ENCODE data around the gene RBFOX1.

The RBFOX1 gene

GRCh38 chr16:7372095-7372494, 39.5 kb downstream of the RBFOX1 start:
- no peaks in the 10 kb centered on the region for H3K36me3 ChIP-seq (ENCODE audit: control insufficient read depth, insufficient read depth, low read length)
- no peak overlapping the region for H3K27ac ChIP-seq (ENCODE audit: low read length)
- no peak for DNase-seq (ENCODE audit: low read depth, low spot score)
- H3K9me3 ChIP-seq (ENCODE audit: control insufficient read depth, insufficient read depth, low read length) = peaks cover 2% of the 10 kb centered on the region; the same call in 1 of the 2 replicates
- no CpG with 5 or more reads among the region's 4 CpGs for WGBS (ENCODE audit: insufficient coverage, insufficient read length)
- no peaks in the 10 kb centered on the region for H3K4me1 ChIP-seq (ENCODE audit: control insufficient read depth, insufficient read depth, low read length)
- no peak overlapping the region for H3K4me3 ChIP-seq (ENCODE audit: low read length)
- H3K27me3 ChIP-seq (ENCODE audit: control insufficient read depth, insufficient read depth, low read length) = no peaks in the 10 kb centered on the region

- DNase-seq (ENCODE audit: low read depth, low spot score) = no peak
- Histone ChIP-seq H3K27me3 (ENCODE audit: control insufficient read depth, insufficient read depth, low read length) (no peaks in the 10 kb centered on the region), H3K4me1 (ENCODE audit: control insufficient read depth, insufficient read depth, low read length) (no peaks in the 10 kb centered on the region), H3K36me3 (ENCODE audit: control insufficient read depth, insufficient read depth, low read length) (no peaks in the 10 kb centered on the region), H3K27ac (ENCODE audit: low read length) (no peak overlapping the region), H3K4me3 (ENCODE audit: low read length) (no peak overlapping the region), H3K9me3 (ENCODE audit: control insufficient read depth, insufficient read depth, low read length) (peaks cover 3% of the 10 kb centered on the region; the same call in 1 of the 2 replicates)
- WGBS (ENCODE audit: insufficient coverage, insufficient read length) = no CpG with 5 or more reads among the region's 5 CpGs
These were observed 41.1 kb downstream of the RBFOX1 start for GRCh38 chr16:7373776-7374175.

- peaks cover 1% of the 10 kb centered on the region; the same call in 1 of the 2 replicates for H3K9me3 ChIP-seq (ENCODE audit: control insufficient read depth, insufficient read depth, low read length)
- H3K27ac ChIP-seq (ENCODE audit: low read length) = no peak overlapping the region
- WGBS (ENCODE audit: insufficient coverage, insufficient read length) = no CpG with 5 or more reads among the region's 9 CpGs
These were observed 42.0 kb downstream of the RBFOX1 start for GRCh38 chr16:7374614-7375174.

GRCh38 chr16:7376227-7376626, 43.6 kb downstream of the RBFOX1 start:
- H3K27me3 ChIP-seq (ENCODE audit: control insufficient read depth, insufficient read depth, low read length) = no peaks in the 10 kb centered on the region
- no peaks in the 10 kb centered on the region for H3K4me1 ChIP-seq (ENCODE audit: control insufficient read depth, insufficient read depth, low read length)
- H3K27ac ChIP-seq (ENCODE audit: low read length) = no peak overlapping the region
- H3K9me3 ChIP-seq (ENCODE audit: control insufficient read depth, insufficient read depth, low read length) = peaks cover 1% of the 10 kb centered on the region; the same call in 1 of the 2 replicates
- DNase-seq (ENCODE audit: low read depth, low spot score) = no peak
- WGBS (ENCODE audit: insufficient coverage, insufficient read length) = no CpG with 5 or more reads among the region's 5 CpGs
- H3K36me3 ChIP-seq (ENCODE audit: control insufficient read depth, insufficient read depth, low read length) = no peaks in the 10 kb centered on the region
- no peak overlapping the region for H3K4me3 ChIP-seq (ENCODE audit: low read length)

More at GRCh38 chr16:7374614-7375174, 42.0 kb downstream of the RBFOX1 start:
- Histone ChIP-seq H3K4me1 (ENCODE audit: control insufficient read depth, insufficient read depth, low read length) (no peaks in the 10 kb centered on the region), H3K4me3 (ENCODE audit: low read length) (no peak overlapping the region), H3K36me3 (ENCODE audit: control insufficient read depth, insufficient read depth, low read length) (no peaks in the 10 kb centered on the region), H3K27me3 (ENCODE audit: control insufficient read depth, insufficient read depth, low read length) (no peaks in the 10 kb centered on the region)
- DNase-seq (ENCODE audit: low read depth, low spot score) = no peak

GRCh38 chr16:7377231-7377630, 44.6 kb downstream of the RBFOX1 start:
- H3K4me1 ChIP-seq (ENCODE audit: control insufficient read depth, insufficient read depth, low read length) = no peaks in the 10 kb centered on the region
- H3K27ac ChIP-seq (ENCODE audit: low read length) = no peak overlapping the region
- peaks cover 1% of the 10 kb centered on the region; the same call in 1 of the 2 replicates for H3K9me3 ChIP-seq (ENCODE audit: control insufficient read depth, insufficient read depth, low read length)
- WGBS (ENCODE audit: insufficient coverage, insufficient read length) = no CpG with 5 or more reads among the region's 5 CpGs
- no peaks in the 10 kb centered on the region for H3K36me3 ChIP-seq (ENCODE audit: control insufficient read depth, insufficient read depth, low read length)
- H3K27me3 ChIP-seq (ENCODE audit: control insufficient read depth, insufficient read depth, low read length) = no peaks in the 10 kb centered on the region
- no peak overlapping the region for H3K4me3 ChIP-seq (ENCODE audit: low read length)
- DNase-seq (ENCODE audit: low read depth, low spot score) = no peak

- Histone ChIP-seq H3K27me3 (ENCODE audit: control insufficient read depth, insufficient read depth, low read length) (no peaks in the 10 kb centered on the region), H3K4me3 (ENCODE audit: low read length) (no peak overlapping the region), H3K9me3 (ENCODE audit: control insufficient read depth, insufficient read depth, low read length) (peaks cover 1% of the 10 kb centered on the region; the same call in 1 of the 2 replicates), H3K36me3 (ENCODE audit: control insufficient read depth, insufficient read depth, low read length) (no peaks in the 10 kb centered on the region), H3K27ac (ENCODE audit: low read length) (no peak overlapping the region), H3K4me1 (ENCODE audit: control insufficient read depth, insufficient read depth, low read length) (no peaks in the 10 kb centered on the region)
- DNase-seq (ENCODE audit: low read depth, low spot score) = no peak
- WGBS (ENCODE audit: insufficient coverage, insufficient read length) = no CpG with 5 or more reads among the region's 16 CpGs
These were observed 45.5 kb downstream of the RBFOX1 start for GRCh38 chr16:7378024-7378695.

GRCh38 chr16:7380441-7380840, 47.8 kb downstream of the RBFOX1 start:
- peaks cover 1% of the 10 kb centered on the region; the same call in 1 of the 2 replicates for H3K9me3 ChIP-seq (ENCODE audit: control insufficient read depth, insufficient read depth, low read length)
- H3K27me3 ChIP-seq (ENCODE audit: control insufficient read depth, insufficient read depth, low read length) = no peaks in the 10 kb centered on the region
- no peaks in the 10 kb centered on the region for H3K4me1 ChIP-seq (ENCODE audit: control insufficient read depth, insufficient read depth, low read length)
- no peaks in the 10 kb centered on the region for H3K36me3 ChIP-seq (ENCODE audit: control insufficient read depth, insufficient read depth, low read length)
- H3K4me3 ChIP-seq (ENCODE audit: low read length) = no peak overlapping the region
- DNase-seq (ENCODE audit: low read depth, low spot score) = no peak
- no peak overlapping the region for H3K27ac ChIP-seq (ENCODE audit: low read length)
- no CpG with 5 or more reads among the region's 5 CpGs for WGBS (ENCODE audit: insufficient coverage, insufficient read length)

- no CpG with 5 or more reads among the region's 3 CpGs for whole genome bisulfite sequencing (ENCODE audit: insufficient coverage, insufficient read length)
These were observed 48.3 kb downstream of the RBFOX1 start for GRCh38 chr16:7380911-7381310.

GRCh38 chr16:7381671-7382070, 49.0 kb downstream of the RBFOX1 start:
- no peaks in the 10 kb centered on the region for H3K4me1 ChIP-seq (ENCODE audit: control insufficient read depth, insufficient read depth, low read length)
- DNase-seq (ENCODE audit: low read depth, low spot score) = no peak
- H3K27me3 ChIP-seq (ENCODE audit: control insufficient read depth, insufficient read depth, low read length) = no peaks in the 10 kb centered on the region
- H3K36me3 ChIP-seq (ENCODE audit: control insufficient read depth, insufficient read depth, low read length) = no peaks in the 10 kb centered on the region
- no CpG with 5 or more reads among the region's 6 CpGs for WGBS (ENCODE audit: insufficient coverage, insufficient read length)
- no peak overlapping the region for H3K4me3 ChIP-seq (ENCODE audit: low read length)
- H3K27ac ChIP-seq (ENCODE audit: low read length) = no peak overlapping the region
- peaks cover 1% of the 10 kb centered on the region; the same call in 1 of the 2 replicates for H3K9me3 ChIP-seq (ENCODE audit: control insufficient read depth, insufficient read depth, low read length)

More at GRCh38 chr16:7380911-7381310, 48.3 kb downstream of the RBFOX1 start:
- DNase-seq (ENCODE audit: low read depth, low spot score) = no peak
- no peak overlapping the region for H3K4me3 ChIP-seq (ENCODE audit: low read length)
- peaks cover 1% of the 10 kb centered on the region; the same call in 1 of the 2 replicates for H3K9me3 ChIP-seq (ENCODE audit: control insufficient read depth, insufficient read depth, low read length)
- no peaks in the 10 kb centered on the region for H3K27me3 ChIP-seq (ENCODE audit: control insufficient read depth, insufficient read depth, low read length)
- no peaks in the 10 kb centered on the region for H3K36me3 ChIP-seq (ENCODE audit: control insufficient read depth, insufficient read depth, low read length)
- H3K27ac ChIP-seq (ENCODE audit: low read length) = no peak overlapping the region
- no peaks in the 10 kb centered on the region for H3K4me1 ChIP-seq (ENCODE audit: control insufficient read depth, insufficient read depth, low read length)

GRCh38 chr16:7382521-7382920, 49.9 kb downstream of the RBFOX1 start:
- no peak overlapping the region for H3K27ac ChIP-seq (ENCODE audit: low read length)
- H3K4me3 ChIP-seq (ENCODE audit: low read length) = no peak overlapping the region
- no peaks in the 10 kb centered on the region for H3K27me3 ChIP-seq (ENCODE audit: control insufficient read depth, insufficient read depth, low read length)
- WGBS (ENCODE audit: insufficient coverage, insufficient read length) = no CpG with 5 or more reads among the region's 6 CpGs
- no peaks in the 10 kb centered on the region; the same call in 1 of the 2 replicates for H3K4me1 ChIP-seq (ENCODE audit: control insufficient read depth, insufficient read depth, low read length)
- no peaks in the 10 kb centered on the region for H3K9me3 ChIP-seq (ENCODE audit: control insufficient read depth, insufficient read depth, low read length)
- no peaks in the 10 kb centered on the region for H3K36me3 ChIP-seq (ENCODE audit: control insufficient read depth, insufficient read depth, low read length)
- no peak for DNase-seq (ENCODE audit: low read depth, low spot score)

All from iPS DF 6.9 (cell line).